ENCODE data around the gene SPSB2. TPM values are rescaled to one million over a fixed set of nuclear protein-coding genes. Genes with fewer than 3 reads are reported as not detected.

Gene SPSB2
- total RNA-seq, 1 donor from 2014 or later: 11.5 TPM

DNA sequence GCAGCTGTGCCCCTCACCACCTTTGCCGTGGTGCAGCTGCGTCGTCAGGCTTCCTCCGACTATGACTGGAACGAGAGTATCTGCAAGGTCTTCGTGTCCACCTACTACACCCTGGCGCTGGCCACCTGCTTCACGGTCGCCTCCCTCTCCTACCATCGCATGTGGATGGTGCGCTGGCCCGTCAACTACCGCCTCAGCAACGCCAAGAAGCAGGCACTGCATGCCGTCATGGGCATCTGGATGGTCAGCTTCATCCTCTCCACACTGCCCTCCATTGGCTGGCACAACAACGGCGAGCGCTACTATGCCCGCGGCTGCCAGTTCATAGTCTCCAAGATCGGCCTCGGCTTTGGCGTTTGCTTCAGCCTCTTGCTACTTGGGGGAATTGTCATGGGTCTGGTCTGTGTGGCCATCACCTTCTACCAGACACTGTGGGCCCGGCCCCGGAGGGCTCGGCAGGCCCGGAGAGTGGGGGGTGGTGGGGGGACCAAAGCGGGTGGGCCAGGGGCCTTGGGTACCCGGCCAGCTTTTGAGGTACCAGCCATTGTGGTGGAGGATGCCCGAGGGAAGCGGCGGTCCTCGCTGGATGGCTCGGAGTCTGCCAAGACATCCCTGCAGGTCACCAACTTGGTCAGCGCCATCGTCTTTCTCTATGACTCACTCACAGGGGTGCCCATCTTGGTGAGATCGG is 48.9 kb downstream of the SPSB2 start:
- Mint-ChIP-seq H3K4me1 (ENCODE audit: unreplicated experiment) (peaks cover 59% of the 10 kb centered on the region), H3K36me3 (ENCODE audit: unreplicated experiment) (no peaks in the 10 kb centered on the region), H3K27me3 (ENCODE audit: unreplicated experiment) (no peaks in the 10 kb centered on the region), H3K4me3 (ENCODE audit: unreplicated experiment) (no peak overlapping the region), H3K27ac (ENCODE audit: unreplicated experiment) (peak overlapping the region; percentile 23), H3K9me3 (ENCODE audit: unreplicated experiment) (no peaks in the 10 kb centered on the region)
- TF ChIP-seq, protein P1, sequence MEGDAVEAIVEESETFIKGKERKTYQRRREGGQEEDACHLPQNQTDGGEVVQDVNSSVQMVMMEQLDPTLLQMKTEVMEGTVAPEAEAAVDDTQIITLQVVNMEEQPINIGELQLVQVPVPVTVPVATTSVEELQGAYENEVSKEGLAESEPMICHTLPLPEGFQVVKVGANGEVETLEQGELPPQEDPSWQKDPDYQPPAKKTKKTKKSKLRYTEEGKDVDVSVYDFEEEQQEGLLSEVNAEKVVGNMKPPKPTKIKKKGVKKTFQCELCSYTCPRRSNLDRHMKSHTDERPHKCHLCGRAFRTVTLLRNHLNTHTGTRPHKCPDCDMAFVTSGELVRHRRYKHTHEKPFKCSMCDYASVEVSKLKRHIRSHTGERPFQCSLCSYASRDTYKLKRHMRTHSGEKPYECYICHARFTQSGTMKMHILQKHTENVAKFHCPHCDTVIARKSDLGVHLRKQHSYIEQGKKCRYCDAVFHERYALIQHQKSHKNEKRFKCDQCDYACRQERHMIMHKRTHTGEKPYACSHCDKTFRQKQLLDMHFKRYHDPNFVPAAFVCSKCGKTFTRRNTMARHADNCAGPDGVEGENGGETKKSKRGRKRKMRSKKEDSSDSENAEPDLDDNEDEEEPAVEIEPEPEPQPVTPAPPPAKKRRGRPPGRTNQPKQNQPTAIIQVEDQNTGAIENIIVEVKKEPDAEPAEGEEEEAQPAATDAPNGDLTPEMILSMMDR (IDR thresholded peaks at IDR 0.05): no peak
- DNase-seq (ENCODE audit: extremely low spot score, unreplicated experiment): no peak

DNA sequence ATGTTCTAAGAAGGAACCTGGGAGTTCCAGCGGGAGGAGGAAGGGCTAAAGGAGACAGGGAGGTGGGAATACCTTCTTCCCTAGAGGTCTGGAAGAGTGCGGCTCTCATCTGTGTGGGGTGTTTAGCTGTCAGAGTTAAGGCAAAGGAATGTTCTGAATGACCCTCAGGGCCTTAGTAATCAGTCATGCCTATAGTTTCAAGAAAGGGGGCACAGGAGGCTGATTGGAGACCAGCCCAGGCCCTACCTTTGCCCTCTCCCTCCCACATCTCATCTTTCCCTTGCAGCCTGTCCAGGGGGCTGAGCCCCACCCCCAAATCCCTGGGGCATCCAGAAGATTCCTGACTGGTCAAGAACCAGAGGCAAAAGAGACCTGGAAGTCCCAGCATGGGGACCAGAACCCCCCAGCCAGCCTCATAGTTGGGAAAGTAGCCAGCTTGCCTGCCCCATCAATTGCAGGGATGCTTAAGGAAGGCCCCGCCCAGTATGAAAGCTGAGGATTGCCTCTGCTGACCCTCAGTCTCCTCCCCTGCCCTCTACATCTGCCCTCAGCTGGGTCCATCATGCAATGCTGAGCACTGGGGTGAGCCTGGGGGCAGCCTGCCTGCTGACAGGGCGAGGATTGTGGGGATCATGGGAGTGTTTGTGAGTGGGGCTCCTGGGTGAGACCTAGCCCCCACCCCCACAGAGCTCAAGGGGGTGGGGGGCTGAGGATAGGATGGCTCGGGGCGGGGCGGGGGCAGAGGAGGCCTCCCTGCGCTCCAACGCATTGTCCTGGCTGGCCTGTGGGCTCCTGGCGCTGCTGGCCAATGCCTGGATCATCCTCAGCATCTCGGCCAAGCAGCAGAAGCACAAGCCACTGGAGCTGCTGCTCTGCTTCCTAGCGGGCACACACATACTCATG is 49.7 kb downstream of the SPSB2 start:
- H3K4me3 Mint-ChIP-seq (ENCODE audit: unreplicated experiment): no peak overlapping the region
- peaks cover 61% of the 10 kb centered on the region for H3K4me1 Mint-ChIP-seq (ENCODE audit: unreplicated experiment)
- H3K27me3 Mint-ChIP-seq (ENCODE audit: unreplicated experiment): no peaks in the 10 kb centered on the region
- DNase-seq (ENCODE audit: extremely low spot score, unreplicated experiment): no peak
- TF ChIP-seq, protein P1 (IDR thresholded peaks at IDR 0.05): no peak
- H3K36me3 Mint-ChIP-seq (ENCODE audit: unreplicated experiment): no peaks in the 10 kb centered on the region
- no peak overlapping the region for H3K27ac Mint-ChIP-seq (ENCODE audit: unreplicated experiment)
- H3K9me3 Mint-ChIP-seq (ENCODE audit: unreplicated experiment): no peaks in the 10 kb centered on the region

DNA sequence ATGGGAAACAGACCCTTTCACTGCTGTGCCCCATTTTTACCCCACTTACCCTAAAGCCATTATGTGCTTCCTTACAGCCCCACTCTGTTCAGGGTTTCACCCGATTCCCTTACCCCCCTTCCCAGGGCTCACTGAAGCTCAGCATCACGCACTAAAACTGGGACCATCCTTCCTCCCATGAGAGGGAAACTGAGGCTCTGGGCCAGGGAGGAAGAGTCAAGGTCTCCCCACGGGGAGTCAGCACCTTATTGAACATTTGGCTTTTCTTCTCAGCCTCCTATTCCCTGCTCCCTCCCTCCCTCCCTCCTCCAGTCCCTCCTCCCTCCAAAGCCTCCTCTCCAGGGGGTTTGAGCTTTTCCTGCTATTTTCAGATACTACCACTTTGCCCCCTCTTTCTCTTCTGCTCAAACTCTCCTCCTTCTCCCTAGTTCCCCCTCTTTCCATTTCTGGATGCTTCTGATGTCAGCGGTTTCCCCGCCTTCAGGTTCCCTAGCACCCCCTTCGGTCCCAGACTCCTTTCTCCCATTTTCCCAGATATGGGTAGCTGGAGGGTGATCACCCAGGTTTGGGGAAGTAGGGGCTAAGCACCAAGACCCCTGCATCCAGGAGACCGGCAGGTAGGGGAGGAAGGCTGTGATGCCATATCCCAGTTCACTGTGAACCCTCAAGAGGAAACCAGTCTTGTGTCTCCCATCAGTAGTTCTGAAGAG is 50.5 kb downstream of the SPSB2 start:
- Mint-ChIP-seq H3K27ac (ENCODE audit: unreplicated experiment) (peak overlapping the region; percentile 41), H3K4me1 (ENCODE audit: unreplicated experiment) (peaks cover 57% of the 10 kb centered on the region)
- TF ChIP-seq, protein P1 (IDR thresholded peaks at IDR 0.05): no peak

DNA sequence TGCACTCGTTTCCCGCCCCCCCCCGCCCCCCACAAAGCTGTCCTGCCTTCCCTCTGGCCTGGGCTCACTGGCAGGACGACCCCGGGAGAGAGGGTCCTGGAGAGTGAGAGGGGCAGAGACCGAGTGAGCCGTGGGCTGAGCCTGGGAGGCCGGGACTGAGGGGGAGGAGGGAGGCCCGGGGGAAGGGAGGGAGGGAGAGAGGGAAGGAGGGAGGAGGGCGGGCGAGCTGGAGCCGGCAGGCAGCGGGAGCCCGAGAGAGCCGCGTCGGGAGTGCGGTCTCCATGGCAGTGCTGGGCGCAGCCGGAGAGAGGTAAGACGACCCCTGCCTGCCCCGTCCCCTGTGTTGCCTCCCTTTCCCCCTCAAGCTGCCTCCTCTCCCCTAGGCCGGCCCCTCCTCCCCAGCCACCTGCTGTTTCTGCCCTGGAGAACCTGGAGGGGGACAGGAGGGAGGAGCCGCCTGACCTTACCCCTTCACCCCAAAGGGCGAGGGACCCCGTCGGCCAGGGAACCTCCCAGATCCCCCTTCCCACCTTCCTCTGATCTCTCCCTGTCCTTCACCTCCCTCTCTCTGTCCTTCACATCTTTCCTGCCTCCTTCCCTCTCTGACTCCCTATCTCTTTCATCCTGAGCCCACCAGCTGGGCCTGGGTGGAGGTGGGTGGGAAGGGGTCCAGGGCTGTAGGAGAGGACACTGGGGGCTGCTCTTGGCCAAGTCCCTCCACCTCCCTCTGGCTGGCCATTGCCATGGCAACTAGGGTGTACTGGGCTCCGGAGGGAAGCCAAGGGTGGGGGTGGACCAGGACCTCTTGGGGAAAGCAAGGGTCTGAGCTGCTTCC is 51.3 kb downstream of the SPSB2 start, which contains the start of gene GPR162:
TSS of gene GPR162 (plus strand) at position 231 of the 835 bp plus-strand sequence. CDS start 2,078 bp downstream, outside the sequence.
- H3K9me3 Mint-ChIP-seq (ENCODE audit: unreplicated experiment): no peaks in the 10 kb centered on the region
- TF ChIP-seq, protein P1 (IDR thresholded peaks at IDR 0.05): no peak
- H3K27me3 Mint-ChIP-seq (ENCODE audit: unreplicated experiment): no peaks in the 10 kb centered on the region
- no peak for DNase-seq (ENCODE audit: extremely low spot score, unreplicated experiment)
- peak within 1 kb of the TSS; percentile 56 for H3K27ac Mint-ChIP-seq (ENCODE audit: unreplicated experiment)
- no peaks in the 10 kb centered on the region for H3K36me3 Mint-ChIP-seq (ENCODE audit: unreplicated experiment)
- H3K4me3 Mint-ChIP-seq (ENCODE audit: unreplicated experiment): peak within 1 kb of the TSS; percentile 73
- peaks cover 50% of the 10 kb centered on the region for H3K4me1 Mint-ChIP-seq (ENCODE audit: unreplicated experiment)

More for the DNA sequence above, 50.5 kb downstream of the SPSB2 start:
- no peak for DNase-seq (ENCODE audit: extremely low spot score, unreplicated experiment)
- Mint-ChIP-seq H3K27me3 (ENCODE audit: unreplicated experiment) (no peaks in the 10 kb centered on the region), H3K9me3 (ENCODE audit: unreplicated experiment) (no peaks in the 10 kb centered on the region), H3K4me3 (ENCODE audit: unreplicated experiment) (peak overlapping the region; percentile 73), H3K36me3 (ENCODE audit: unreplicated experiment) (no peaks in the 10 kb centered on the region)

Other genes starting within 250 kb of the SPSB2 start
- gene LPAR5, start 237.3 kb downstream of the SPSB2 start, total RNA-seq: 0.32 and 0.50 TPM in 2 replicates
- gene ACRBP, start 225.9 kb downstream of the SPSB2 start, total RNA-seq: 0.73 and 1.0 TPM in 2 replicates
- gene ING4, start 210.2 kb downstream of the SPSB2 start, total RNA-seq: 56.7 and 58.8 TPM in 2 replicates
- gene ZNF384, start 183.9 kb downstream of the SPSB2 start, total RNA-seq: 66.6 and 68.3 TPM in 2 replicates
- gene PIANP, start 172.5 kb downstream of the SPSB2 start, total RNA-seq: 3.9 and 5.2 TPM in 2 replicates
- 61.4 and 73.0 TPM in 2 replicates for gene COPS7A, start 149.3 kb downstream of the SPSB2 start, total RNA-seq
- gene MLF2, start 120.2 kb downstream of the SPSB2 start, total RNA-seq: 141 and 162 TPM in 2 replicates
- gene PTMS, start 106.9 kb downstream of the SPSB2 start, total RNA-seq: 501 and 554 TPM in 2 replicates
- gene LAG3, start 100.8 kb downstream of the SPSB2 start, total RNA-seq: 1.1 and 2.5 TPM in 2 replicates
- 0.60 and 0.62 TPM in 2 replicates for gene CD4, start 83.8 kb downstream of the SPSB2 start, total RNA-seq
- gene GPR162, start 51.5 kb downstream of the SPSB2 start, total RNA-seq: 11.5 and 12.0 TPM in 2 replicates
- gene P3H3, start 44.9 kb downstream of the SPSB2 start, total RNA-seq: 86.5 and 90.8 TPM in 2 replicates
- 8.3 and 10.6 TPM in 2 replicates for gene GNB3, start 32.4 kb downstream of the SPSB2 start, total RNA-seq
- gene CDCA3, start 22.0 kb downstream of the SPSB2 start, total RNA-seq: 8.0 and 9.2 TPM in 2 replicates
- 113 and 114 TPM in 2 replicates for gene USP5, start 21.2 kb downstream of the SPSB2 start, total RNA-seq
- 408 and 415 TPM in 2 replicates for gene TPI1, start 5.8 kb downstream of the SPSB2 start, total RNA-seq
- gene LRRC23, start 31.5 kb upstream of the SPSB2 start, total RNA-seq: 9.0 and 11.3 TPM in 2 replicates
- gene ENO2, start 41.3 kb upstream of the SPSB2 start, total RNA-seq: 21.5 and 24.1 TPM in 2 replicates
- gene ATN1, start 54.7 kb upstream of the SPSB2 start, total RNA-seq: 117 and 123 TPM in 2 replicates
- gene RNU7-1, start 70.5 kb upstream of the SPSB2 start, total RNA-seq: not detected in 2 replicates
- gene C12orf57, start 70.7 kb upstream of the SPSB2 start, total RNA-seq: 287 and 309 TPM in 2 replicates
- gene PTPN6, start 78.1 kb upstream of the SPSB2 start, total RNA-seq: 0.29 and 0.94 TPM in 2 replicates
- 202 and 205 TPM in 2 replicates for gene PHB2, start 97.4 kb upstream of the SPSB2 start, total RNA-seq
- gene EMG1, start 97.6 kb upstream of the SPSB2 start, total RNA-seq: 29.5 and 29.8 TPM in 2 replicates
- gene LPCAT3, start 145.2 kb upstream of the SPSB2 start, total RNA-seq: 33.2 TPM in 2 replicates
- 16.4 and 18.2 TPM in 2 replicates for gene C1S, start 187.4 kb upstream of the SPSB2 start, total RNA-seq
- gene C1R, start 219.1 kb upstream of the SPSB2 start, total RNA-seq: 35.1 and 38.4 TPM in 2 replicates
- gene C1RL, start 235.9 kb upstream of the SPSB2 start, total RNA-seq: 20.8 and 22.3 TPM in 2 replicates

Measured in osteocyte (in vitro differentiated cells).